AG04450 (cell line): Measurements from ENCODE around the gene CFL1. TPM values are rescaled to one million over a fixed set of nuclear protein-coding genes. Genes with fewer than 3 reads are reported as not detected.

ENCODE experiments used
- CTCF ChIA-PET: fragments of 300-600, 350-600 bp; formaldehyde crosslinking; extraction: SDS; loops from one replicate; lab custom pipeline; 2022; ENCODE audit warnings: antibody characterized with exemption, inconsistent platforms; lab: Charles Lee
- POLR2A ChIA-PET: fragments of 350-600 bp; formaldehyde crosslinking; extraction: SDS; loops from one replicate; lab custom pipeline; 2021; ENCODE audit warnings: antibody characterized with exemption, inconsistent platforms; lab: Yijun Ruan, JAX
- DNase-seq: peaks from one replicate; pipeline ENCODE4 v3.0.0-alpha.2; 2011; ENCODE audit warnings: low read depth, low spot score
- H3K27ac ChIP-seq: one replicate; pipeline ENCODE4 v1.5.1; 2012; ENCODE audit warnings: low read depth, low read length, control low read depth
- H3K27me3 ChIP-seq: one replicate; pipeline ENCODE4 v1.6.0; 2012; ENCODE audit warnings: low read length; ENCODE audit not compliant: control insufficient read depth, insufficient read depth
- H3K4me3 ChIP-seq: 2 replicates; pipeline ENCODE4 v1.5.1; 2011; ENCODE audit warnings: mild to moderate bottlenecking, low read depth, low read length, control low read depth
- H3K9me3 ChIP-seq: 2 replicates; pipeline ENCODE4 v1.5.1; 2012; ENCODE audit warnings: low read length; ENCODE audit not compliant: control insufficient read depth, insufficient read depth
- CTCF ChIP-seq: IDR thresholded peaks from 2 replicates; pipeline ENCODE4 v1.5.1; 2011; ENCODE audit warnings: low read depth, low read length, control low read depth, inconsistent platforms
- polyA plus RNA-seq: library from polyadenylated mRNA; depleted of rRNA; stranded (reverse); fragments of >200 nt; gene quantifications from 2 replicates; pipeline ENCODE4 v1.2.3, GENCODE V29; 2011

The CFL1 gene
- polyA plus RNA-seq, 1 experiment, result 1,553 TPM

GRCh38 chr11:65868076-65868667 is 10.2 kb upstream of the CFL1 start:
- H3K27ac ChIP-seq, result no peak overlapping the region
- H3K4me3 ChIP-seq, result no peak overlapping the region
- ChIA-PET CTCF (interaction anchor here (2.1 to 4.2 kb wide), 3 partner anchors 8 to 20 kb away, joined by 14 to 35 read pairs (median 20); partner anchors contain the start of genes FIBP and MUS81), POLR2A (interaction anchor here (0.7 to 4.2 kb wide), 4 partner anchors 9 to 988 kb away, joined by 3 to 26 read pairs (median 4); partner anchors contain the start of genes FIBP and MUS81)
- no peaks in the 10 kb centered on the region for H3K27me3 ChIP-seq
- no peaks in the 10 kb centered on the region; the same call in 1 of the 2 replicates for H3K9me3 ChIP-seq
- no peak for TF ChIP-seq CTCF
- no peak for DNase-seq

GRCh38 chr11:65867284-65868071 is 9.5 kb upstream of the CFL1 start:
- CTCF ChIA-PET, result interaction anchor here (2.1 to 4.2 kb wide), 3 partner anchors 8 to 21 kb away, joined by 14 to 35 read pairs (median 20); partner anchors contain the start of genes FIBP and MUS81

GRCh38 chr11:65866509-65867283 is 8.7 kb upstream of the CFL1 start:
- Histone ChIP-seq H3K27ac (peak overlapping the region; percentile 58), H3K9me3 (no peaks in the 10 kb centered on the region; the same call in 1 of the 2 replicates), H3K27me3 (no peaks in the 10 kb centered on the region), H3K4me3 (no peak overlapping the region)
- POLR2A ChIA-PET, result interaction anchor here (0.6 to 4.2 kb wide), 4 partner anchors 7 to 155 kb away, joined by 3 to 26 read pairs (median 6); partner anchors contain the start of genes KAT5 and MUS81
- CTCF ChIA-PET, result interaction anchor here (0.5 to 4.2 kb wide), 4 partner anchors 14 to 659 kb away, joined by 3 to 20 read pairs (median 6); partner anchors contain the start of gene FIBP
- DNase-seq, result no peak
- TF ChIP-seq CTCF, result no peak

More at GRCh38 chr11:65867284-65868071, 9.5 kb upstream of the CFL1 start:
- Histone ChIP-seq H3K27me3 (no peaks in the 10 kb centered on the region), H3K4me3 (no peak overlapping the region), H3K9me3 (no peaks in the 10 kb centered on the region; the same call in 1 of the 2 replicates), H3K27ac (no peak overlapping the region)
- TF ChIP-seq CTCF, result no peak
- POLR2A ChIA-PET, result interaction anchor here (0.6 to 4.2 kb wide), 3 partner anchors 8 to 48 kb away, joined by 4 to 26 read pairs (median 7); partner anchors contain the start of gene MUS81
- DNase-seq, result no peak

GRCh38 chr11:65865550-65866172 is 7.7 kb upstream of the CFL1 start:
- Histone ChIP-seq H3K27me3 (no peaks in the 10 kb centered on the region), H3K27ac (peak overlapping the region; percentile 21), H3K4me3 (no peak overlapping the region), H3K9me3 (no peaks in the 10 kb centered on the region; the same call in 1 of the 2 replicates)
- CTCF ChIA-PET, result interaction anchor here (0.7 to 1.7 kb wide), 2 partner anchors 13 to 19 kb away, joined by 3 to 5 read pairs; no protein-coding TSS in a partner anchor
- DNase-seq, result no peak
- POLR2A ChIA-PET, result no interaction called here
- TF ChIP-seq CTCF, result no peak
